H1 (cell line): Measurements from ENCODE around the gene TBX5. TPM values are rescaled to one million over a fixed set of nuclear protein-coding genes. Genes with fewer than 3 reads are reported as not detected.

Experiments used
- ATF2 ChIP-seq: IDR thresholded peaks from 2 replicates; pipeline ENCODE4 v1.6.1; 2012; ENCODE audit warnings: low read length, inconsistent platforms
- RFX5 ChIP-seq: IDR thresholded peaks from 2 replicates; pipeline ENCODE4 v1.6.1; 2011; ENCODE audit warnings: low read depth, low read length, improper control_type of control experiment, borderline replicate concordance
- RXRA ChIP-seq: IDR thresholded peaks from 2 replicates; pipeline ENCODE4 v1.6.1; 2011; ENCODE audit warnings: low read depth, mild to moderate bottlenecking, low read length, moderate library complexity; ENCODE audit not compliant: insufficient read depth
- polyA plus RNA-seq, 7 experiments: library from polyadenylated mRNA; depleted of rRNA in 3 of 7; stranded (reverse) in 5 of 7; unstranded in 2 of 7; fragments of >200 nt in 5 of 7; fragments of 200-250 nt in 2 of 7; gene quantifications; 1 replicate in 5 of 7; 2 replicates in 1 of 7; 4 replicates in 1 of 7; pipeline versions ENCODE4 v1.2.1 to v1.2.3, GENCODE V29; 2011 to 2013; ENCODE audit warnings: missing spikeins in 2 of 7, mixed read lengths in 2 of 7
- total RNA-seq: library from RNA; stranded (reverse); fragmentation: NEBNext Ultra II Directional; extraction: Animal tissue kit (Norgen Biotek cat#: 25700); gene quantifications from 2 replicates; pipeline ENCODE4 v1.2.1, GENCODE V29; 2021
- TF ChIP-seq, protein P1 (sequence below), 3 experiments: IDR thresholded peaks; 1 replicate in 2 of 3; 2 replicates in 1 of 3; pipeline versions ENCODE4 v1.5.1 to v1.6.1; 2011; ENCODE audit warnings: low read length in 3 of 3, mild to moderate bottlenecking in 3 of 3, inconsistent platforms in 2 of 3, low read depth in 1 of 3, moderate library complexity in 1 of 3; ENCODE audit not compliant: insufficient read depth in 1 of 3; ENCODE audit errors: control extremely low read depth in 1 of 3

The TBX5 gene
- total and polyA plus RNA-seq, 2 of the 8 experiments (the other 6 are each of a cell fraction or from before 2014, with no cell fraction given) = 0.05 TPM; not detected in 1

- TF ChIP-seq, protein P1, sequence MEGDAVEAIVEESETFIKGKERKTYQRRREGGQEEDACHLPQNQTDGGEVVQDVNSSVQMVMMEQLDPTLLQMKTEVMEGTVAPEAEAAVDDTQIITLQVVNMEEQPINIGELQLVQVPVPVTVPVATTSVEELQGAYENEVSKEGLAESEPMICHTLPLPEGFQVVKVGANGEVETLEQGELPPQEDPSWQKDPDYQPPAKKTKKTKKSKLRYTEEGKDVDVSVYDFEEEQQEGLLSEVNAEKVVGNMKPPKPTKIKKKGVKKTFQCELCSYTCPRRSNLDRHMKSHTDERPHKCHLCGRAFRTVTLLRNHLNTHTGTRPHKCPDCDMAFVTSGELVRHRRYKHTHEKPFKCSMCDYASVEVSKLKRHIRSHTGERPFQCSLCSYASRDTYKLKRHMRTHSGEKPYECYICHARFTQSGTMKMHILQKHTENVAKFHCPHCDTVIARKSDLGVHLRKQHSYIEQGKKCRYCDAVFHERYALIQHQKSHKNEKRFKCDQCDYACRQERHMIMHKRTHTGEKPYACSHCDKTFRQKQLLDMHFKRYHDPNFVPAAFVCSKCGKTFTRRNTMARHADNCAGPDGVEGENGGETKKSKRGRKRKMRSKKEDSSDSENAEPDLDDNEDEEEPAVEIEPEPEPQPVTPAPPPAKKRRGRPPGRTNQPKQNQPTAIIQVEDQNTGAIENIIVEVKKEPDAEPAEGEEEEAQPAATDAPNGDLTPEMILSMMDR (IDR thresholded peaks at IDR 0.05; ENCODE audit: control extremely low read depth in 1 of 3, insufficient read depth in 1 of 3, low read depth in 1 of 3, low read length in 3 of 3) = no peak
- TF ChIP-seq RFX5 (no peak), RXRA (no peak), ATF2 (no peak)
Measured at GRCh38 chr12:114311974-114312373, 94.0 kb downstream of the TBX5 start (continued).
